HEK293 (cell line): ENCODE results near the gene ADCK2.

Source experiments
- CTCF ChIA-PET: fragments of 350-600 bp; formaldehyde crosslinking; extraction: SDS; loops from one replicate; lab custom pipeline; 2021; ENCODE audit warnings: antibody characterized with exemption; lab: Yijun Ruan, JAX
- POLR2A ChIA-PET: fragments of 300-600 bp; formaldehyde crosslinking; extraction: SDS; loops from one replicate; lab custom pipeline; 2020; ENCODE audit warnings: antibody characterized with exemption, inconsistent platforms; lab: Yijun Ruan, JAX
- H3K27ac ChIP-seq: fragments of 200-500 bp; sonication (Bioruptor generic); 2 replicates; pipeline ENCODE4 v1.5.1; 2014; ENCODE audit warnings: low read depth, low read length, control low read depth, inconsistent platforms; ENCODE audit errors: extremely low read depth
- H3K36me3 ChIP-seq, 2 experiments: fragments of 200-500 bp in 1 of 2; sonication (Bioruptor generic) in 1 of 2; 1 replicate in 1 of 2; 2 replicates in 1 of 2; pipeline ENCODE4 v1.5.1; 2014 to 2017; ENCODE audit warnings: inconsistent platforms in 2 of 2, low read length in 2 of 2; ENCODE audit not compliant: control insufficient read depth in 2 of 2, insufficient read depth in 1 of 2
- H3K4me1 ChIP-seq: fragments of 200-500 bp; sonication (Bioruptor generic); 2 replicates; pipeline ENCODE4 v1.5.1; 2014; ENCODE audit warnings: mild to moderate bottlenecking, low read length, inconsistent platforms; ENCODE audit not compliant: control insufficient read depth, insufficient read depth
- H3K4me3 ChIP-seq: 2 replicates; pipeline ENCODE4 v1.5.1; 2011; ENCODE audit warnings: low read depth, mild to moderate bottlenecking, control low read depth, low read length, moderate library complexity
- H3K9me3 ChIP-seq: fragments of 200-500 bp; sonication (Bioruptor generic); 2 replicates; pipeline ENCODE4 v1.5.1; 2014; ENCODE audit warnings: low read depth, low read length, inconsistent platforms; ENCODE audit not compliant: control insufficient read depth, insufficient read depth
- HOXC10 ChIP-seq: sonication (generic); formaldehyde crosslinking; IDR thresholded peaks from 2 replicates; pipeline ENCODE4 v1.8.1; 2023; ENCODE audit warnings: mild to moderate bottlenecking, missing genetic modification reagents
- IKZF3 ChIP-seq: fragments of 450-650 bp; IDR thresholded peaks from 2 replicates; pipeline ENCODE4 v1.5.0; 2018; ENCODE audit warnings: missing biosample characterization, mild to moderate bottlenecking, missing genetic modification characterization, moderate library complexity
- SCRT1 ChIP-seq: fragments of 450-650 bp; formaldehyde crosslinking; IDR thresholded peaks from 2 replicates; pipeline ENCODE4 v1.5.1; 2016; ENCODE audit warnings: missing biosample characterization, missing genetic modification characterization, borderline replicate concordance
- TRIM28 ChIP-seq: IDR thresholded peaks from 2 replicates; pipeline ENCODE4 v1.6.1; 2011; ENCODE audit warnings: low read length, control low read depth, borderline replicate concordance
- YY2 ChIP-seq: fragments of 450-650 bp; formaldehyde crosslinking; IDR thresholded peaks from 2 replicates; pipeline ENCODE4 v1.5.1; 2016; ENCODE audit warnings: missing biosample characterization, missing genetic modification characterization
- ZBTB48 ChIP-seq: fragments of 450-650 bp; formaldehyde crosslinking; IDR thresholded peaks from 2 replicates; pipeline ENCODE4 v1.5.1; 2016; ENCODE audit warnings: missing biosample characterization, missing genetic modification characterization
- ZNF140 ChIP-seq: fragments of 450-650 bp; formaldehyde crosslinking; IDR thresholded peaks from 2 replicates; pipeline ENCODE4 v1.5.1; 2016; ENCODE audit warnings: missing biosample characterization, missing genetic modification characterization
- ZNF211 ChIP-seq: fragments of 450-650 bp; formaldehyde crosslinking; IDR thresholded peaks from 2 replicates; pipeline ENCODE4 v1.5.1; 2016; ENCODE audit warnings: low read depth, missing biosample characterization, missing genetic modification characterization
- ZNF274 ChIP-seq, 2 experiments: fragments of 200-500 bp in 1 of 2; fragments of 450-650 bp in 1 of 2; sonication (Bioruptor generic) in 1 of 2; formaldehyde crosslinking in 1 of 2; IDR thresholded peaks; 2 replicates each; pipeline versions ENCODE4 v1.5.1 to v1.6.1; 2014 to 2016; ENCODE audit warnings: borderline replicate concordance in 1 of 2, inconsistent platforms in 1 of 2, low read length in 1 of 2, missing biosample characterization in 1 of 2, missing genetic modification characterization in 1 of 2
- ZNF391 ChIP-seq: fragments of 450-650 bp; formaldehyde crosslinking; IDR thresholded peaks from 2 replicates; pipeline ENCODE4 v1.5.1; 2016; ENCODE audit warnings: low read depth, missing biosample characterization, missing genetic modification characterization, borderline replicate concordance
- ZNF473 ChIP-seq: fragments of 450-650 bp; formaldehyde crosslinking; IDR thresholded peaks from 2 replicates; pipeline ENCODE4 v1.5.1; 2017; ENCODE audit warnings: missing biosample characterization, missing genetic modification characterization
- ZNF488 ChIP-seq: fragments of 450-650 bp; formaldehyde crosslinking; IDR thresholded peaks from 2 replicates; pipeline ENCODE4 v1.5.1; 2016; ENCODE audit warnings: missing biosample characterization, missing genetic modification characterization
- ZNF530 ChIP-seq: fragments of 450-650 bp; formaldehyde crosslinking; IDR thresholded peaks from 2 replicates; pipeline ENCODE4 v1.5.1; 2016; ENCODE audit warnings: low read depth, missing biosample characterization, missing genetic modification characterization
- ZNF544 ChIP-seq: fragments of 450-650 bp; formaldehyde crosslinking; IDR thresholded peaks from 2 replicates; pipeline ENCODE4 v1.5.0; 2017; ENCODE audit warnings: missing biosample characterization, missing genetic modification characterization
- ZNF600 ChIP-seq: fragments of 450-650 bp; formaldehyde crosslinking; IDR thresholded peaks from 2 replicates; pipeline ENCODE4 v1.5.1; 2016; ENCODE audit warnings: missing biosample characterization, missing genetic modification characterization
- ZNF610 ChIP-seq: fragments of 450-650 bp; formaldehyde crosslinking; IDR thresholded peaks from 2 replicates; pipeline ENCODE4 v1.5.1; 2016; ENCODE audit warnings: missing biosample characterization, missing genetic modification characterization, borderline replicate concordance
- ZNF626 ChIP-seq: fragments of 450-650 bp; sonication (Bioruptor Pico); formaldehyde crosslinking; IDR thresholded peaks from 2 replicates; pipeline ENCODE4 v1.5.1; 2018; ENCODE audit warnings: missing biosample characterization, missing genetic modification characterization, inconsistent platforms
- ZNF654 ChIP-seq: fragments of 450-650 bp; formaldehyde crosslinking; IDR thresholded peaks from 2 replicates; pipeline ENCODE4 v1.5.1; 2016; ENCODE audit warnings: low read depth, missing biosample characterization, missing genetic modification characterization
- ZSCAN16 ChIP-seq: fragments of 450-650 bp; formaldehyde crosslinking; IDR thresholded peaks from 2 replicates; pipeline ENCODE4 v1.5.1; 2016; ENCODE audit warnings: missing biosample characterization, missing genetic modification characterization
- TF ChIP-seq, protein P1 (sequence below): fragments of 450-650 bp; formaldehyde crosslinking; IDR thresholded peaks from 2 replicates; pipeline ENCODE4 v1.5.1; 2017; ENCODE audit warnings: missing biosample characterization, mild to moderate bottlenecking, missing genetic modification characterization, moderate library complexity
- TF ChIP-seq, protein P2 (sequence below): fragments of 450-650 bp; formaldehyde crosslinking; IDR thresholded peaks from 2 replicates; pipeline ENCODE4; 2016; ENCODE audit warnings: missing biosample characterization, missing genetic modification characterization

Gene ADCK2

DNA sequence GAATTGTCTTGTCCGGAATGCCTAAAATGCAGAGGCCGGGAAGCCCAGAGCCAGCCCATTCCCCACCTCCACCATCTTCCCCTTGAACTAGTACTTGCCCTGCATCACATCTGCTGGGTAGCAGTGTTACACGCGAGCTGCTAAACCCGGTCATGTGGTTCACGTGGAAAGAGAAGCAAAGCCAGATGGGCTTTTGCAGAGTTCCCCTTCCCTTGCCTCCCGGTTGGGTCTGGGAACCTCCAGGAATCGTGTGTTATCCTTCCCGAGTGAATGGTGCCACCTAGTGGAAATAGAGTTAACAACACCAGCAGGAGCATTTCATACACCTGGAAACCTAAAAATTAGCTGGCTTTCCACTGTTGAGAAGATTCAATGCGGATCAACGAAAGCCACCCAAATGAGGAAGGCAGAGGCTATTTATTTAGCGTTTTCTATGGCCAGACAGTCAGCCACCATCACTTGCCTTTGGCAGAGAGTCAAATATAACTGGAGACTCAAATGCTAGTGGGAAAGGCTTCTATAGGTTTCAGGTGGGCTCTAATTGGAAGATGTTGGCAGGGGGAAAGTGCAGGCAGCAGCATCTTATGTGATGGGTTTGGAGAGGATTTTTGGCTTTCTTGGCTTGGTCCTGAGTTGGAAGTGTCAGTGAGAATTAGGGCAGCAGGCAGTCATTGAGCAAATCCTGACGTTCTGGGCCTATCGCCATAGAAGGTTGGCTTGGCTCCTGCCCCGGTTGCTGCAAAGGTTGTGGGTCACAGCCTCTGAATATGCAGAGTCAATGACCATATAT, 19.2 kb upstream of the ADCK2 start (continued):
- peak; percentile 96 for TF ChIP-seq ZNF654
- peak; percentile 48; the same call in 1 of the 2 replicates for TF ChIP-seq ZNF600 (tag by site-specific recombination)
- no peak for TF ChIP-seq ZNF610 (tag by site-specific recombination)
- TF ChIP-seq ZNF391 (tag by site-specific recombination), result no peak
- no peak for TF ChIP-seq ZNF140 (tag by site-specific recombination)
- TF ChIP-seq TRIM28, result peak; percentile 62; the same call in 1 of the 2 replicates
- no peak for TF ChIP-seq HOXC10
- TF ChIP-seq ZNF211 (tag by site-specific recombination), result no peak
- no peak for TF ChIP-seq ZNF530 (tag by site-specific recombination)

DNA sequence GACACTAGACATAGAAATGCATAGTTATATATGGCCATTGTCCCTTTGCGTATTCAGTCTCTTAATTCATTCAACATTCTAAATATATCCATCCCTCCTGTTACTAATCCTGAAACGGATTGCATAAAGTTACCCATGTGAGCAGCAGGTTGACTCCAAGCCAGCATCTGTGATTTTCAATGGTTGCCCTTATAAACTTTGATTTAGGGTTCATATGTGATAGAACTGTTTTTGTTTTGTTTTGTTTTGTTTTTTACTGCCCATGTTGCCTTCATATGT, 18.7 kb upstream of the ADCK2 start:
- H3K27ac ChIP-seq, result no peak overlapping the region
- H3K4me1 ChIP-seq, result no peaks in the 10 kb centered on the region
- H3K9me3 ChIP-seq, result no peaks in the 10 kb centered on the region
- ChIA-PET POLR2A (no interaction called here), CTCF (interaction anchor here (0.6 to 3.1 kb wide), 22 partner anchors 7 to 872 kb away, joined by 3 to 80 read pairs (median 5); no protein-coding TSS in a partner anchor)
- H3K4me3 ChIP-seq, result no peak overlapping the region
- no peaks in the 10 kb centered on the region for H3K36me3 ChIP-seq
- no peak for TF ChIP-seq SCRT1 (tag by site-specific recombination)
- TF ChIP-seq IKZF3 (tag by site-specific recombination), result no peak
- no peak for TF ChIP-seq ZNF544 (tag by site-specific recombination)
- no peak for TF ChIP-seq ZNF610 (tag by site-specific recombination)
- TF ChIP-seq, protein P1, sequence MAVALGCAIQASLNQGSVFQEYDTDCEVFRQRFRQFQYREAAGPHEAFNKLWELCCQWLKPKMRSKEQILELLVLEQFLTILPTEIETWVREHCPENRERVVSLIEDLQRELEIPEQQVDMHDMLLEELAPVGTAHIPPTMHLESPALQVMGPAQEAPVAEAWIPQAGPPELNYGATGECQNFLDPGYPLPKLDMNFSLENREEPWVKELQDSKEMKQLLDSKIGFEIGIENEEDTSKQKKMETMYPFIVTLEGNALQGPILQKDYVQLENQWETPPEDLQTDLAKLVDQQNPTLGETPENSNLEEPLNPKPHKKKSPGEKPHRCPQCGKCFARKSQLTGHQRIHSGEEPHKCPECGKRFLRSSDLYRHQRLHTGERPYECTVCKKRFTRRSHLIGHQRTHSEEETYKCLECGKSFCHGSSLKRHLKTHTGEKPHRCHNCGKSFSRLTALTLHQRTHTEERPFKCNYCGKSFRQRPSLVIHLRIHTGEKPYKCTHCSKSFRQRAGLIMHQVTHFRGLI, result no peak

- no peaks in the 10 kb centered on the region for H3K4me1 ChIP-seq
- H3K36me3 ChIP-seq, result no peaks in the 10 kb centered on the region
- no peak for TF ChIP-seq ZNF488 (tag by site-specific recombination)
- TF ChIP-seq, protein P2, sequence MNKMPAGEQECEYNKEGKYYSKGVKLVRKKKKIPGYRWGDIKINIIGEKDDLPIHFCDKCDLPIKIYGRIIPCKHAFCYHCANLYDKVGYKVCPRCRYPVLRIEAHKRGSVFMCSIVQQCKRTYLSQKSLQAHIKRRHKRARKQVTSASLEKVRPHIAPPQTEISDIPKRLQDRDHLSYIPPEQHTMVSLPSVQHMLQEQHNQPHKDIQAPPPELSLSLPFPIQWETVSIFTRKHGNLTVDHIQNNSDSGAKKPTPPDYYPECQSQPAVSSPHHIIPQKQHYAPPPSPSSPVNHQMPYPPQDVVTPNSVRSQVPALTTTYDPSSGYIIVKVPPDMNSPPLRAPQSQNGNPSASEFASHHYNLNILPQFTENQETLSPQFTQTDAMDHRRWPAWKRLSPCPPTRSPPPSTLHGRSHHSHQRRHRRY (tag by site-specific recombination), result peak; percentile 23; the same call in 1 of the 2 replicates
- 0 out of 2 replicates have a peak, but pooled peaks have one; percentile 20 for TF ChIP-seq ZSCAN16 (tag by site-specific recombination)
- peak; percentile 58 for TF ChIP-seq YY2 (tag by site-specific recombination)
- peak; percentile 54 for TF ChIP-seq ZBTB48 (tag by site-specific recombination)
- peak; percentile 42; the same call in 1 of the 2 replicates for TF ChIP-seq ZNF473 (tag by site-specific recombination)
- TF ChIP-seq ZNF626, result no peak
- no peak for TF ChIP-seq ZNF274 (IDR thresholded peaks at IDR 0.05; ENCODE audit: low read length)
- 0 out of 2 replicates have a peak, but pooled peaks have one; percentile 42 for TF ChIP-seq ZNF274 (tag by site-specific recombination; IDR thresholded peaks at IDR 0.05; ENCODE audit: borderline replicate concordance)
- H3K9me3 ChIP-seq, result no peaks in the 10 kb centered on the region
- POLR2A ChIA-PET, result no interaction called here
- H3K27ac ChIP-seq, result no peak overlapping the region
- CTCF ChIA-PET, result interaction anchor here (0.7 to 3.1 kb wide), 3 partner anchors 10 to 135 kb away, joined by 3 to 80 read pairs (median 9); no protein-coding TSS in a partner anchor
- no peak overlapping the region for H3K4me3 ChIP-seq
These were observed 18.1 kb upstream of the ADCK2 start for GRCh38 chr7:140654661-140655060.
